Astrocyte (in vitro differentiated cells and primary cell): Measurements from ENCODE around the gene FANCD2.

ENCODE experiments used
- EZH2 ChIP-seq: IDR thresholded peaks from 2 replicates; pipeline ENCODE4 v1.6.1; 2012; ENCODE audit warnings: mild to moderate bottlenecking, low read length, inconsistent platforms; ENCODE audit not compliant: insufficient read depth
- TF ChIP-seq, protein P1 (sequence below): IDR thresholded peaks from 2 replicates; pipeline ENCODE4 v1.5.1; 2011; ENCODE audit warnings: low read depth, mild to moderate bottlenecking, inconsistent platforms, low read length, moderate library complexity; ENCODE audit not compliant: insufficient read depth

DNA sequence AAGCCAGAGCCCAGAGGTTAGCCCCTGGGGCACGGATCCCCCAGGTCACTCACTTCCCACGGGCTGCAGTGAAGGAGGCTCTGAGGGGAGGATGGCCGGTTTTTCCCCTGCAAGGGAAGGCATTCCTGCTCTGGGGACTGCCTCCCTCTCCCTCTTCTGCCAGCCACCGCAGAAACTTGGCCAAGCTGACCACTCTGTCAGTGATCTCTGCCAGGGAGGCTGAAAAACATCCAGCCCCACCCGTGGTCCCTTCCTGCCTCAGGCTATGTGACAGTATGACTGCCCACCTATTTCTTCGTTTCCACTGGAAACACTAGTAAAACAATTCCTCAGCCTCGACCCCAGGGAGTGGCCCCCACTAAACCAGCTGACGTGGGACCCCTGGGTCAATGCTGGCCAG is 14.6 kb upstream of the FANCD2 start:
- TF ChIP-seq EZH2, result no peak
- TF ChIP-seq, protein P1, sequence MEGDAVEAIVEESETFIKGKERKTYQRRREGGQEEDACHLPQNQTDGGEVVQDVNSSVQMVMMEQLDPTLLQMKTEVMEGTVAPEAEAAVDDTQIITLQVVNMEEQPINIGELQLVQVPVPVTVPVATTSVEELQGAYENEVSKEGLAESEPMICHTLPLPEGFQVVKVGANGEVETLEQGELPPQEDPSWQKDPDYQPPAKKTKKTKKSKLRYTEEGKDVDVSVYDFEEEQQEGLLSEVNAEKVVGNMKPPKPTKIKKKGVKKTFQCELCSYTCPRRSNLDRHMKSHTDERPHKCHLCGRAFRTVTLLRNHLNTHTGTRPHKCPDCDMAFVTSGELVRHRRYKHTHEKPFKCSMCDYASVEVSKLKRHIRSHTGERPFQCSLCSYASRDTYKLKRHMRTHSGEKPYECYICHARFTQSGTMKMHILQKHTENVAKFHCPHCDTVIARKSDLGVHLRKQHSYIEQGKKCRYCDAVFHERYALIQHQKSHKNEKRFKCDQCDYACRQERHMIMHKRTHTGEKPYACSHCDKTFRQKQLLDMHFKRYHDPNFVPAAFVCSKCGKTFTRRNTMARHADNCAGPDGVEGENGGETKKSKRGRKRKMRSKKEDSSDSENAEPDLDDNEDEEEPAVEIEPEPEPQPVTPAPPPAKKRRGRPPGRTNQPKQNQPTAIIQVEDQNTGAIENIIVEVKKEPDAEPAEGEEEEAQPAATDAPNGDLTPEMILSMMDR, result no peak
